Esophagus squamous epithelium (tissue), 5 donors: ENCODE results near the gene CENPS. TPM values are rescaled to one million over a fixed set of nuclear protein-coding genes. Genes with fewer than 3 reads are reported as not detected.
A peak's percentile ranks its signal among the peaks of the same experiment; 100 is the strongest.
"Not testable (repeated sequence)": the region's sequence is repeated elsewhere in the genome, so short reads cannot be mapped to it uniquely, and the experiment has no call there.

Experiments
- DNase-seq: peaks from one replicate; lab custom pipeline; 2025; lab: John Stamatoyannopoulos, UW
- H3K27ac ChIP-seq, 4 donors: fragments of 200-600 bp; sonication (generic); one replicate each; pipeline ENCODE4 v1.5.1; 2016 to 2019; ENCODE audit warnings: mild to moderate bottlenecking in 1 of 4
- H3K27me3 ChIP-seq, 4 donors: fragments of 200-600 bp; sonication (generic); 1 replicate in 3 of 4; 2 replicates in 1 of 4; pipeline versions ENCODE4 v1.5.1 to v1.6.0; 2017 to 2021; ENCODE audit warnings: antibody characterized with exemption in 1 of 4
- H3K36me3 ChIP-seq, 3 donors: fragments of 200-600 bp; sonication (generic); one replicate each; pipeline ENCODE4 v1.5.1; 2016 to 2019
- H3K4me1 ChIP-seq, 3 donors: fragments of 200-600 bp; sonication (generic); one replicate each; pipeline ENCODE4 v1.5.1; 2017 to 2019
- H3K4me3 ChIP-seq, 4 donors: fragments of 200-600 bp; sonication (generic); 1 replicate in 3 of 4; 2 replicates in 1 of 4; pipeline ENCODE4 v1.5.1; 2016 to 2019; ENCODE audit warnings: mild to moderate bottlenecking in 2 of 4, moderate library complexity in 1 of 4
- H3K9me3 ChIP-seq, 3 donors: fragments of 200-600 bp; sonication (generic); one replicate each; pipeline ENCODE4 v1.5.1; 2016 to 2019
- CTCF ChIP-seq, 6 experiments: fragments of 450-650 bp in 4 of 6; fragments of 200-600 bp in 2 of 6; sonication (generic) in 2 of 6; IDR thresholded peaks; one replicate each; pipeline ENCODE4 v1.5.1; 2016 to 2019; ENCODE audit warnings: antibody characterized with exemption in 6 of 6, mild to moderate bottlenecking in 4 of 6, moderate library complexity in 4 of 6
- POLR2A ChIP-seq, 4 donors: fragments of 450-650 bp; IDR thresholded peaks; one replicate each; pipeline ENCODE4 v1.6.1; 2017; ENCODE audit warnings: antibody characterized with exemption in 4 of 4, mild to moderate bottlenecking in 4 of 4, moderate library complexity in 3 of 4
- WGBS, 2 donors: methylation state at CpG; one replicate each; pipeline ENCODE4 v1.1.5; 2018; 5-methylcytosine and 5-hydroxymethylcytosine counted together
- intact Hi-C: fragments of 100-400 bp; cut with DNase I; formaldehyde crosslinking; loops from one replicate; pipeline ENCODE4 v1.15.0; 2022
- total RNA-seq, 4 donors: library from RNA; depleted of rRNA; stranded (reverse); fragments of >200 nt; gene quantifications; one replicate each; pipeline ENCODE4 v1.1.0, GENCODE V29; 2016
- donor health status: DM: yes; HTN: yes; CAD: no.

The CENPS gene
- total RNA-seq, 4 donors from 2014 or later: 5.6 to 15.7 (median 6.1) TPM

- no peak for DNase-seq
- WGBS, 2 donors: 69 to 71% methylated on average over 1 of the region's 1 CpG
- Histone ChIP-seq H3K4me3 (peak overlapping the region; percentile 84 to 91 (median 88)), H3K27me3 (no peaks in the 10 kb centered on the region), H3K9me3 (no peaks in the 10 kb centered on the region), H3K27ac (peak overlapping the region; percentile 76 to 97 (median 96)), H3K4me1 (peaks cover 15 to 54% (median 25%) of the 10 kb centered on the region in 3 donors), H3K36me3 (peaks cover 15 to 55% (median 41%) of the 10 kb centered on the region in 3 donors)
- intact Hi-C loops: no loop called here
- TF ChIP-seq POLR2A (IDR thresholded peaks at IDR 0.05) (no peak), CTCF (IDR thresholded peaks at IDR 0.05) (no peak)
Measured at GRCh38 chr1:10401281-10401680, 29.0 kb upstream of the CENPS start.

- Histone ChIP-seq H3K27me3 (no peaks in the 10 kb centered on the region), H3K36me3 (peaks cover 26 to 70% (median 54%) of the 10 kb centered on the region in 3 donors), H3K9me3 (no peaks in the 10 kb centered on the region), H3K4me1 (peaks cover 14 to 45% (median 23%) of the 10 kb centered on the region in 3 donors), H3K27ac (peak overlapping the region; percentile 25 to 97 (median 80)), H3K4me3 (no peak overlapping the region)
- TF ChIP-seq POLR2A (IDR thresholded peaks at IDR 0.05) (no peak), CTCF (IDR thresholded peaks at IDR 0.05) (no peak)
- intact Hi-C loops: no loop called here
- no peak for DNase-seq
- whole genome bisulfite sequencing, 2 donors: 87 to 100% methylated on average over 5 to 6 of the region's 9 CpGs
Measured at GRCh38 chr1:10402729-10403274, 27.4 kb upstream of the CENPS start.

- no peak overlapping the region for H3K4me3 ChIP-seq
- no peak overlapping the region for H3K27ac ChIP-seq
- 91% methylated on average over 1 of the region's 2 CpGs; no CpG with 5 or more reads in 1 of the 2 donors for WGBS, 2 donors
- no peaks in the 10 kb centered on the region for H3K27me3 ChIP-seq
- no peak for TF ChIP-seq CTCF (IDR thresholded peaks at IDR 0.05)
- TF ChIP-seq POLR2A (IDR thresholded peaks at IDR 0.05): no peak
- H3K4me1 ChIP-seq: peaks cover 0 to 10% (median under 1%) of the 10 kb centered on the region in 3 donors
- H3K9me3 ChIP-seq: no peaks in the 10 kb centered on the region
- DNase-seq: no peak
- H3K36me3 ChIP-seq: peaks cover 41 to 100% (median 86%) of the 10 kb centered on the region in 3 donors
- intact Hi-C loops: no loop called here
Measured at GRCh38 chr1:10407201-10407600, 23.0 kb upstream of the CENPS start.

- H3K27ac ChIP-seq: peak overlapping the region; percentile 79 to 91 (median 84)
- DNase-seq: no peak
- peaks cover 19 to 73% (median 21%) of the 10 kb centered on the region in 3 donors for H3K4me1 ChIP-seq
- peaks cover 52 to 97% (median 67%) of the 10 kb centered on the region in 3 donors for H3K36me3 ChIP-seq
- WGBS, 2 donors: 31 to 50% methylated on average over 6 of the region's 6 CpGs
- no peaks in the 10 kb centered on the region for H3K27me3 ChIP-seq
- H3K4me3 ChIP-seq: no peak overlapping the region
- intact Hi-C loops: no loop called here
- no peaks in the 10 kb centered on the region for H3K9me3 ChIP-seq
- TF ChIP-seq CTCF (IDR thresholded peaks at IDR 0.05) (peak in 1 of 6 experiments; percentile 11), POLR2A (IDR thresholded peaks at IDR 0.05) (no peak)
Measured at GRCh38 chr1:10415211-10415930, 14.9 kb upstream of the CENPS start.

DNA sequence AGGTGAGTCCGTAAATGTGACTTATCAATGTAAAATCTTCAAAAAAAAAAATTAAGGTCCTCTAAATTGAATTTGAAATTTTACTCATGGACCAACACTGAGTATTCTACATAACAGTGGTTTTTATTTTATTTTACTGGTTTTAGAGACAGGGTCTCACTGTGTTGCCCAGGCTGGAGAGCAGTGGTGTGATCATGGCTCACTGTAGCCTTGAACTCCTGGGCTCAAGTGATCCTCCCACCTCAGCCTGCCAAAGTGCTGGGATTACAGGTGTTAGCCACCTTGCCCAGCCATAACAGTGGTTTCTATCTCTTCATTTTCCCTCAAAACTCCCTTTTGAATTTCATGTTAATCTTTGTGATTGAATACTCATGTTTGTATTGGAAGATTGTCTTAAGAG is 14.3 kb upstream of the CENPS start:
- H3K4me3 ChIP-seq, H3K27me3 ChIP-seq: not testable (repeated sequence)

GRCh38 chr1:10418741-10419140 is 11.5 kb upstream of the CENPS start:
- DNase-seq, intact Hi-C loops, H3K4me3 ChIP-seq, H3K27me3 ChIP-seq, H3K9me3 ChIP-seq: not testable (repeated sequence)
- peaks cover 19 to 81% (median 21%) of the 10 kb centered on the region in 3 donors for H3K4me1 ChIP-seq
- WGBS, 2 donors: 95 to 96% methylated on average over 7 to 8 of the region's 8 CpGs
- peak overlapping the region in 3 of 4 donors; percentile 79 to 84 (median 81) for H3K27ac ChIP-seq
- H3K36me3 ChIP-seq: peaks cover 37 to 87% (median 47%) of the 10 kb centered on the region in 3 donors

More for the DNA sequence above, 14.3 kb upstream of the CENPS start:
- intact Hi-C loops, H3K9me3 ChIP-seq, DNase-seq: not testable (repeated sequence)
- Histone ChIP-seq H3K36me3 (peaks cover 57 to 97% (median 65%) of the 10 kb centered on the region in 3 donors), H3K27ac (peak overlapping the region; percentile 79 to 91 (median 84)), H3K4me1 (peaks cover 19 to 79% (median 21%) of the 10 kb centered on the region in 3 donors)
- WGBS, 2 donors: 94 to 97% methylated on average over 1 of the region's 1 CpG
